Kidney (tissue), 14 donors: ENCODE measurements around the gene C19orf85. TPM values are rescaled to one million over a fixed set of nuclear protein-coding genes. Genes with fewer than 3 reads are reported as not detected.
"Not testable (repeated sequence)": the region's sequence is repeated elsewhere in the genome, so short reads cannot be mapped to it uniquely, and the experiment has no call there.

ENCODE experiments used
- DNase-seq, 5 donors: peaks; one replicate each; pipeline ENCODE4 v3.0.0-alpha.2; 2013 to 2020
- FAIRE-seq: peaks from 2 replicates; lab custom pipeline; 2012; peaks lifted over from hg19 to GRCh38; lab: Jason Lieb, UNC
- H3K27ac ChIP-seq, 2 donors: one replicate each; pipeline ENCODE4 v1.7.0; 2013; ENCODE audit warnings: low read depth in 2 of 2, low read length in 2 of 2, inconsistent platforms in 1 of 2
- H3K27me3 ChIP-seq: one replicate; pipeline ENCODE4 v1.7.1; 2013; ENCODE audit warnings: low read length, inconsistent platforms; ENCODE audit not compliant: control insufficient read depth, insufficient read depth
- H3K36me3 ChIP-seq, 3 donors: one replicate each; pipeline versions ENCODE4 v1.7.0 to v1.7.1; 2013; ENCODE audit warnings: low read length in 3 of 3, control low read depth in 1 of 3, inconsistent platforms in 1 of 3; ENCODE audit not compliant: insufficient read depth in 3 of 3, control insufficient read depth in 2 of 3
- H3K4me1 ChIP-seq, 3 donors: one replicate each; pipeline versions ENCODE4 v1.7.0 to v1.7.1; 2013; ENCODE audit warnings: low read length in 3 of 3, inconsistent platforms in 1 of 3, low read depth in 1 of 3; ENCODE audit not compliant: control insufficient read depth in 2 of 3, insufficient read depth in 2 of 3
- H3K4me3 ChIP-seq, 3 donors: one replicate each; pipeline versions ENCODE4 v1.7.0 to v1.8.1; 2013; ENCODE audit warnings: low read length in 3 of 3, control low read depth in 1 of 3, inconsistent platforms in 1 of 3
- H3K9ac ChIP-seq, 3 donors: one replicate each; pipeline versions ENCODE4 v1.7.0 to v1.7.1; 2013; ENCODE audit warnings: low read length in 3 of 3, control low read depth in 1 of 3, inconsistent platforms in 1 of 3
- H3K9me3 ChIP-seq, 3 donors: one replicate each; pipeline versions ENCODE4 v1.7.0 to v1.7.1; 2013; ENCODE audit warnings: low read length in 3 of 3, control low read depth in 1 of 3, inconsistent platforms in 1 of 3; ENCODE audit not compliant: control insufficient read depth in 2 of 3, insufficient read depth in 1 of 3
- intact Hi-C: fragments of 100-400 bp; cut with DNase I; formaldehyde crosslinking; loops from one replicate; pipeline ENCODE4 v1.11.1; 2022
- polyA plus RNA-seq: library from polyadenylated mRNA; stranded (reverse); fragments of 350-450 nt; fragmentation: Illumina TruSeq; extraction: RNeasy Lipid Tissue Mini Kit (QIAGEN cat#74804); gene quantifications from one replicate; pipeline ENCODE4 v1.2.3, GENCODE V29; 2014; ENCODE audit warnings: low read depth, low replicate concordance; ENCODE audit not compliant: insufficient read depth
- total RNA-seq: library from RNA; stranded (reverse); fragmentation: NEBNext Ultra II Directional; extraction: Animal tissue kit (Norgen Biotek cat#: 25700); gene quantifications from one replicate; pipeline ENCODE4 v1.2.1, GENCODE V29; 2021
- TF ChIP-seq, protein P1 (sequence below): IDR thresholded peaks from 3 replicates; pipeline ENCODE4 v1.5.1; 2012; ENCODE audit warnings: mild to moderate bottlenecking, moderate library complexity, borderline replicate concordance; ENCODE audit not compliant: insufficient read depth; ENCODE audit errors: extremely low read depth
- donor health status: control.
- donor health status: control.
- donor health status: control.
- donor health status: control.
- donor health status: control.
- donor health status: DM: yes; HTN: yes; CAD: no.
- donor health status: Normal renal cell carcinoma (clear cell type).

C19orf85 gene
- total and polyA plus RNA-seq, 2 donors from 2014 or later: not detected

DNA sequence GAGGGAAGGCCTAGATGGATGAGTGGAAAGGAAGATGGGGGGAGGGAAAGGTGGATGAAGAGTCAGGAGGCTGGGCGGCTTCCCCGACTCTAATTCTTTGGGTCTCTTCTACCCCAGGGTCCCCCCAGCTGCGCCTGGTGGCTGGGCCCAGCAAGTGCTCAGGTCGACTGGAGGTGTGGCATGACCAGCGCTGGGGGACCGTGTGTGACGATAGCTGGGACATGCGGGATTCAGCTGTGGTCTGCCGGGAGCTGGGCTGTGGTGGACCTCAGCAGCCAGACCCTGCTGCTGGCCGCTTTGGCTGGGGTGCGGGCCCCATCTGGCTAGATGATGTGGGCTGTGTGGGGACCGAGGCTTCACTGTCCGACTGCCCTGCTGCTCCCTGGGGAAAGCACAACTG, 33.2 kb upstream of the C19orf85 start:
- no peak for FAIRE-seq
- H3K27me3 ChIP-seq: no peaks in the 10 kb centered on the region

DNA sequence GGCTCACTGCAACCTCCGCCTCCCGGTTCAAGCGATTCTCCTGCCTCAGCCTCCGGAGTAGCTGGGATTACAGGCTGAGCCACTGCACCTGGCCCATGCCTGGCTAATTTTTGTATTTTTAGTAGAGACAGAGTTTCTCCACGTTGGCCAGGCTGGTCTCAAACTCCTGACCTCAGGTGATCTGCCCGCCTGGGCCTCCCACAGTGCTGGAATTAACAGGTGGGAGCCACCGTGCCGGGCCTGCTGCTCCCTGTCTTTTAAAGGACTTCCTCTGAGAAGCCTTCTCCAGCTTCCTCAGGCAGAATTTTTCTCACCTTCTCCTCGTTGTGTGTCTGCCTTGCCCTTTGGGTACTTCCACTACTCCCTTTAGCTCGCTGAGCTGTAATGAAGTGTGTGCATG, 32.3 kb upstream of the C19orf85 start:
- H3K27ac ChIP-seq, H3K36me3 ChIP-seq, intact Hi-C loops, H3K4me1 ChIP-seq, DNase-seq, FAIRE-seq, H3K9ac ChIP-seq, H3K27me3 ChIP-seq, H3K9me3 ChIP-seq, H3K4me3 ChIP-seq: not testable (repeated sequence)

More for the DNA sequence above, 33.2 kb upstream of the C19orf85 start:
- DNase-seq: no peak
- no peak overlapping the region for H3K4me3 ChIP-seq
- intact Hi-C loops: no loop called here
- no peaks in the 10 kb centered on the region for H3K4me1 ChIP-seq
- no peaks in the 10 kb centered on the region for H3K9me3 ChIP-seq
- H3K36me3 ChIP-seq: no peaks in the 10 kb centered on the region
- TF ChIP-seq, protein P1, sequence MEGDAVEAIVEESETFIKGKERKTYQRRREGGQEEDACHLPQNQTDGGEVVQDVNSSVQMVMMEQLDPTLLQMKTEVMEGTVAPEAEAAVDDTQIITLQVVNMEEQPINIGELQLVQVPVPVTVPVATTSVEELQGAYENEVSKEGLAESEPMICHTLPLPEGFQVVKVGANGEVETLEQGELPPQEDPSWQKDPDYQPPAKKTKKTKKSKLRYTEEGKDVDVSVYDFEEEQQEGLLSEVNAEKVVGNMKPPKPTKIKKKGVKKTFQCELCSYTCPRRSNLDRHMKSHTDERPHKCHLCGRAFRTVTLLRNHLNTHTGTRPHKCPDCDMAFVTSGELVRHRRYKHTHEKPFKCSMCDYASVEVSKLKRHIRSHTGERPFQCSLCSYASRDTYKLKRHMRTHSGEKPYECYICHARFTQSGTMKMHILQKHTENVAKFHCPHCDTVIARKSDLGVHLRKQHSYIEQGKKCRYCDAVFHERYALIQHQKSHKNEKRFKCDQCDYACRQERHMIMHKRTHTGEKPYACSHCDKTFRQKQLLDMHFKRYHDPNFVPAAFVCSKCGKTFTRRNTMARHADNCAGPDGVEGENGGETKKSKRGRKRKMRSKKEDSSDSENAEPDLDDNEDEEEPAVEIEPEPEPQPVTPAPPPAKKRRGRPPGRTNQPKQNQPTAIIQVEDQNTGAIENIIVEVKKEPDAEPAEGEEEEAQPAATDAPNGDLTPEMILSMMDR: no peak
- no peak overlapping the region for H3K9ac ChIP-seq
- no peak overlapping the region for H3K27ac ChIP-seq

DNA sequence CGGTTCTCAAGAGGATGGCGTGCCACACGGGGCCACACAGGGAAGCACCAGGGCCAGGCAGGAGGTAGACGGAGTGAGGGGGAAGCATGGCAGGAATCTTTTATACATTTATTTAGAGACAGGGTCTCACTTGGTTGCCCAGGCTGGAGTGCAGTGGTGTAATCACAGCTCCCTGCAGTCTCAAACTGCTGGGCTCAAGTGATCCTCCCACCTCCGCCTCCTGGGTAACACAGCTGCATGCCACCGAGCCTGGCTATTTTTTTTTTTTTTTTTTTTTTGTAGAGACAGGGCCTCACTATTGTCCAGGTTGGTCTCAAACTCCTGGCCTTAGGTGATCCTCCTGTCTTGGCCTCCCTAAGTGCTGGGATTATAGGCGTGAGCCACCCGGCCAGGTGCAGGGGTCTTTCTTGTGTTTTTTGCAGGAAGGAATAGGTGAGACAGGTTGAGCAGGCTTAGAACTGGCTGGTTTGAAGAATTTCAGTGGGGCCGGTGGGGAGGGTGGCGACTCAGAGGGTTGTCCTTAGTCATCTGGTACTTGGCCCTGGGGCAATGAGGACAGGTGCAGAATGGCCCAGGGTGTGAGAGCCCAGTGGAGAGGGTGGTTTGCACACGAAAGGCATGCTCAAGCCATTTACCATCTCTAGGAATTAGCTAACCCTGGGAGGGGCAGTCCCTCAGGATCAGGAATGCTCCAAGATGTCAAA, 31.2 kb upstream of the C19orf85 start:
- FAIRE-seq: no peak
- intact Hi-C loops: no loop called here
- TF ChIP-seq, protein P1: no peak

DNA sequence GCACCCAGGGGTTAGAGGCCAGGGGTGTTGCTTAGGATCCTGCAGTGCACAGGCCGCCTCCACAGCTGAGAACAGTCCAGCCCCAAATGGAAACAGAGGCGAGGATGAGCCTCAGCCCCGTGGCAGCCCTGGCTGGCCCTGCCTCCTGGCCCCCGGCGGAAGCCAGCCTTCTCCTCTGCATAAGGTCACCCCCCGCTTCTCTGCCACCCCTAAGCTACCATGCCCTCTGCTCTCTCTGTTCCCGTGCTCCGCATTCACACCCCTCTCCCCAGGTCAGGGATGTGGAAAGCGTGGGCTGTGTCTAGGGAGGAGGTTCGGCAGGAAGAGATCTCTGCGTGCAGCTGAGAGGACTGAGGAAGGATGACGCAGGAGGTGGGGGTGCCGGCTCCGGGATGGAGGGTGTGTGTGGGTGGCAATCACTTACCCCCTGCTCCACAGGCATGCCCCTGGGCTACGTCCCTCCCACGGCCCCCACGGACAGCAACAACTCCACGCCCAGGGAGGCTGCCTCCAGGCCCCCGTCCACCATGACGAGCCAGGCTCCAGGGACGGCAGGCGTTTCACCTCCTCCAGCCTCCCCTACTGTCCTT, 29.7 kb upstream of the C19orf85 start:
- Histone ChIP-seq H3K9me3 (no peaks in the 10 kb centered on the region), H3K27me3 (no peaks in the 10 kb centered on the region), H3K27ac (peak overlapping the region; percentile 32 to 68), H3K36me3 (no peaks in the 10 kb centered on the region), H3K4me1 (no peaks in the 10 kb centered on the region), H3K4me3 (peak overlapping the region; percentile 20 to 39 (median 33)), H3K9ac (no peak overlapping the region)
- peak in 1 of 5 donors; percentile 90 for DNase-seq
- intact Hi-C loops: no loop called here
- FAIRE-seq: no peak
- TF ChIP-seq, protein P1: no peak

More for the DNA sequence above, 31.2 kb upstream of the C19orf85 start:
- no peaks in the 10 kb centered on the region for H3K4me1 ChIP-seq
- no peaks in the 10 kb centered on the region for H3K36me3 ChIP-seq
- H3K9ac ChIP-seq: no peak overlapping the region
- no peak overlapping the region for H3K27ac ChIP-seq
- no peak overlapping the region for H3K4me3 ChIP-seq
- H3K9me3 ChIP-seq: no peaks in the 10 kb centered on the region
- DNase-seq: no peak
- H3K27me3 ChIP-seq: no peaks in the 10 kb centered on the region
